ENCODE measurements around the gene TFR2. TPM values are rescaled to one million over a fixed set of nuclear protein-coding genes. Genes with fewer than 3 reads are reported as not detected.

Gene TFR2
- total RNA-seq, 4 donors from 2014 or later: 0.38 to 1.1 (median 0.84) TPM

DNA sequence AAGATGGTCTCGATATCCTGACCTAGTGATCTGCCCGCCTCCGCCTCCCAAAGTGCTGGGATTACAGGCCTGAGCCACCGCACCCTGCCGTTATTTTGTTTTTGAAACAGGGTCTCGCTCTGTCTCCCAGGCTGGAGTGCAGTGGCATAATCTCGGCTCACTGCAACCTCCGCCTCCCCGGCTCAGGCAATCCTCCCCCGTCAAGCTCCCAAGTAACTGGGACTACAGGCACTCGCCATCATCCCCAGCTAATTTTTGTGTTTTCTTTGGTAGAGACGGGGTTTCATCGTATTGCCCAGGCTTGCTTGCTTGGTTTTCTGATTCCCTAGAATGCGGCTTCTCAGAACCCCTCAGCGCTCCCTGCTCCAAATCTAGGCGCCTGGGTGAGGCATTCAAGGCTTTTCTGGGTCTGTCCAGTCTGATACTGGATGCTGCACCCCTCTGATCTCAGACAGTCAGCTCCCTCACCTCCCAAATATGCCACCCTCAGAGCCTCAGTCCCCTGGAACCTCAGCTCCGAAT is 1.3 kb downstream of the TFR2 start:
- Histone ChIP-seq H3K4me3 (no peak overlapping the region), H3K27me3 (peaks cover 0 to 34% (median 0%) of the 10 kb centered on the region in 4 donors), H3K27ac (no peak overlapping the region), H3K4me1 (peaks cover 0 to 13% (median 0%) of the 10 kb centered on the region in 3 donors), H3K36me3 (no peaks in the 10 kb centered on the region), H3K9me3 (no peaks in the 10 kb centered on the region)
- intact Hi-C loops (cut with DNase I): no loop called here
- WGBS, 2 donors: 76 to 85% methylated on average over 14 to 16 of the region's 17 CpGs
- TF ChIP-seq POLR2A (IDR thresholded peaks at IDR 0.05): no peak
- TF ChIP-seq, protein P1, sequence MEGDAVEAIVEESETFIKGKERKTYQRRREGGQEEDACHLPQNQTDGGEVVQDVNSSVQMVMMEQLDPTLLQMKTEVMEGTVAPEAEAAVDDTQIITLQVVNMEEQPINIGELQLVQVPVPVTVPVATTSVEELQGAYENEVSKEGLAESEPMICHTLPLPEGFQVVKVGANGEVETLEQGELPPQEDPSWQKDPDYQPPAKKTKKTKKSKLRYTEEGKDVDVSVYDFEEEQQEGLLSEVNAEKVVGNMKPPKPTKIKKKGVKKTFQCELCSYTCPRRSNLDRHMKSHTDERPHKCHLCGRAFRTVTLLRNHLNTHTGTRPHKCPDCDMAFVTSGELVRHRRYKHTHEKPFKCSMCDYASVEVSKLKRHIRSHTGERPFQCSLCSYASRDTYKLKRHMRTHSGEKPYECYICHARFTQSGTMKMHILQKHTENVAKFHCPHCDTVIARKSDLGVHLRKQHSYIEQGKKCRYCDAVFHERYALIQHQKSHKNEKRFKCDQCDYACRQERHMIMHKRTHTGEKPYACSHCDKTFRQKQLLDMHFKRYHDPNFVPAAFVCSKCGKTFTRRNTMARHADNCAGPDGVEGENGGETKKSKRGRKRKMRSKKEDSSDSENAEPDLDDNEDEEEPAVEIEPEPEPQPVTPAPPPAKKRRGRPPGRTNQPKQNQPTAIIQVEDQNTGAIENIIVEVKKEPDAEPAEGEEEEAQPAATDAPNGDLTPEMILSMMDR (IDR thresholded peaks at IDR 0.05): no peak
- no peak for DNase-seq

DNA sequence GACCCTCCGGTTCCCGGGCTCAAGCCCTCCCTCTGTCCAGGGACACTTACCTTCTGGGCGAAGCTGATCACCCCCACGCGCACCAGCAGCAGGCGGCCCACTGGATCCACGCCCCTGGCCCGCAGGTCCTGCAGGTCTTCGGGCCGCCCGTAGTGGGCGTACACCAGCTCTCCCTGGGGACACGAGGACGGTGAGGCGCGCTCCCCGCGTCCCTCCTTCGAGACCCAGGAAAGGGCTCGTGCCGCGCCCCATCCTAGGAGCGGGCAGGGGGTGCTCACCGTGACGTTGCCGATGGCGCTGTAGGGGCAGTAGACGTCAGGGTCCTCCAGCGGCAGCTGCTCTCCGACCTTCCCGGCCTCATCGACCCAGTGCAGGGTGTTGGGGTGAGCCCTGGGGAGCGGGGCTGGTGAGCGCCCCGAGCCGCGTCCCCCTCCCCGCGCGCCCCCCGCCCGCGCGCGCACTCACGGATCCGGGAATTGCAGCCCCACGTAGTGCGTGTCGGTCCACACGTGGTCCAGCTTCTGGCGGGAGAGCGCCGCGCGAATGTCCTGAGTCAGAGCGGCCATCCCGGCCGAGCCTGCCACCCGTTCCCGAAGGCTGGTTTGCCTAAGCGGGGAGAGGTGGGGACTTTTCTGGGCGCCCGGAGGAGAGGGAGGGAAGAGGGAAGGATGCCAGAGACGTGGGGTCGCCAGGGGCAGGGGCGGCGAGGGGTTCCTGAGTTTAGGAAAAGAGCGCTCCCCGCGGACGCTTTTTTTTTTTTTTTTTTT is 8.2 kb downstream of the TFR2 start:
- H3K36me3 ChIP-seq: no peaks in the 10 kb centered on the region
- WGBS, 2 donors: 0 to 3% methylated on average over 9 to 11 of the region's 72 CpGs
- TF ChIP-seq POLR2A (IDR thresholded peaks at IDR 0.05): no peak
- TF ChIP-seq, protein P1 (IDR thresholded peaks at IDR 0.05): peak in 5 of 6 experiments; percentile 39 to 55 (median 50)
- DNase-seq: no peak
- peak overlapping the region; percentile 40 to 75 (median 53) for H3K4me3 ChIP-seq
- peak overlapping the region in 3 of 4 donors; percentile 1 to 34 (median 26) for H3K27ac ChIP-seq
- peaks cover 6 to 15% (median 9%) of the 10 kb centered on the region in 3 donors for H3K4me1 ChIP-seq
- peaks cover 0 to 20% (median 0%) of the 10 kb centered on the region in 4 donors for H3K27me3 ChIP-seq
- intact Hi-C loops (cut with DNase I): no loop called here
- no peaks in the 10 kb centered on the region for H3K9me3 ChIP-seq

DNA sequence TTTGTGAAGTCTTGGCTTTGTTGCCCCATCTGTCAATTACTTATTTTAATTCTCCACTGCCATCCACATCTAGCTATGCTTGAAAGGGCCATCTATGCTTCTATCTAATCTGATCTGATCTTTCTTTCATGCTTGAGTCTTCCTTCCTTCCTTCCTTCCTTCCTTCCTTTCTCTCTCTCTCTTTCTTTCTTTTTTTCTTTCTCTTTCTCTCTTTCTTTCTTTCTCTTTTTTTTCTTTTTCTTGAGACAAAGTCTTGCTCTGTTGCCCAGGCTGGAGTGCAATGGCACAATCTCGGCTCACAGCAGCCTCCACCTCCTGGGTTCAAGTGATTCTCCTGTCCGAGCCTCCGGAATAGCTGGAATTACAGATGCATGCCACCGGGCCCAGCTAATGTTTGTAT is 11.3 kb downstream of the TFR2 start:
- peaks cover 10 to 30% (median 13%) of the 10 kb centered on the region in 3 donors for H3K4me1 ChIP-seq
- intact Hi-C loops (cut with DNase I): no loop called here
- H3K4me3 ChIP-seq: no peak overlapping the region
- H3K27me3 ChIP-seq: peaks cover 0 to 20% (median 0%) of the 10 kb centered on the region in 4 donors
- TF ChIP-seq, protein P1 (IDR thresholded peaks at IDR 0.05): no peak
- TF ChIP-seq POLR2A (IDR thresholded peaks at IDR 0.05): no peak
- DNase-seq: no peak
- WGBS, 2 donors: 88% methylated on average over 4 of the region's 4 CpGs; no CpG with 5 or more reads in 1 of the 2 donors
- no peaks in the 10 kb centered on the region for H3K36me3 ChIP-seq
- H3K9me3 ChIP-seq: no peaks in the 10 kb centered on the region
- no peak overlapping the region for H3K27ac ChIP-seq

DNA sequence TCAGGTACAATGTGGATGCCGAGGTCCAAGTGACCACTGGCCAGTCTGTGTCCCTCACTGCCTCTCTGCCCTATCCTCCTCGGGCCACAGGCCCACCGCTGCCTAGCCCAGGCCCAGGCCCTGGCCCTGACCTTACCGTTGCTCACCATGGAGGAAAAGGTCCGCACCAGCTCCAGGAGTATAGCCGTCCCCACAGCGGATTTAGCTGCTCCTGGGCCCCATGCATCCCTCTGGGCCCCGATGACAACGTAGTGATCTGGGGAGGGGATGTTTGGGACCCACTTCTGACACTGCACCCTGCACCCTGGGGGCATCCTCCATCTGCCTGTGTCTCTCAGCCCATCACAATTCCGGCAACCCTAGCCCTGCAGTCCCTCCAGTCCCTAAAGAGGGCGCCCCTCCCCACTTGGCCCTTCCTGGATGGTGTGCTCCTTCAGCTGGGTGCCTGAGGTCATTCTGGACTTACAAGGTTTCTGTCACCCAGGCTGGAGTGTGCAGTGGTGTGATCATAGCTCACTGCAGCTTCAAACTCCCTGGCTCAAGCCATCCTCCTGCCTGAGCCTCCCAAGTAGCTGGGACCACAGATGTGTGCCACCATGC is 12.1 kb downstream of the TFR2 start:
- Histone ChIP-seq H3K4me3 (no peak overlapping the region), H3K27ac (no peak overlapping the region), H3K4me1 (peaks cover 10 to 32% (median 13%) of the 10 kb centered on the region in 3 donors), H3K36me3 (no peaks in the 10 kb centered on the region), H3K9me3 (no peaks in the 10 kb centered on the region), H3K27me3 (peaks cover 0 to 12% (median 0%) of the 10 kb centered on the region in 4 donors)
- intact Hi-C loops (cut with DNase I): no loop called here
- WGBS, 2 donors: 79 to 88% methylated on average over 3 to 8 of the region's 11 CpGs
- DNase-seq: no peak
- TF ChIP-seq, protein P1 (IDR thresholded peaks at IDR 0.05): peak in 2 of 6 experiments; percentile 12 to 34
- TF ChIP-seq POLR2A (IDR thresholded peaks at IDR 0.05): no peak

DNA sequence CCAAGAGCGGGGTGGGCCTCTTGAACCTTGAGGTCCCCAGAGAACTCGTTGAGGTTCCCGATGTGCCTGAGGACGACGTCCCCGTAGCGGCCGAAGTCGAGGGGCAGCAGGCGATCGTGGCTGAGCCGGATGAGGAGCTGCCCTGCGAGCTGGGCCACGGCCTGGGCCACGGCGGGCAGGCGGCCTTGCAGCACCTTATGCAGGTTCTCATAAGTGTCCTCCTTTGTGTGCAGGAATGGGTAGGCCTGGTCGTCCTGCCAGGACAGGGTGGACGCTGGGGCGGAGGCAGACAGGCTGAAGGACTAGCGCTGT is 14.2 kb downstream of the TFR2 start:
- WGBS, 2 donors: 100% methylated on average over 1 of the region's 21 CpGs; no CpG with 5 or more reads in 1 of the 2 donors
- no peak for TF ChIP-seq POLR2A (IDR thresholded peaks at IDR 0.05)
- TF ChIP-seq, protein P1 (IDR thresholded peaks at IDR 0.05): no peak
- H3K36me3 ChIP-seq: no peaks in the 10 kb centered on the region
- intact Hi-C loops (cut with DNase I): no loop called here
- peak overlapping the region in 1 of 4 donors; percentile 49 for H3K27ac ChIP-seq
- no peak for DNase-seq
- H3K27me3 ChIP-seq: no peaks in the 10 kb centered on the region
- H3K9me3 ChIP-seq: no peaks in the 10 kb centered on the region
- peaks cover 4 to 20% (median 4%) of the 10 kb centered on the region in 3 donors for H3K4me1 ChIP-seq
- peak overlapping the region in 1 of 4 donors; percentile 63 for H3K4me3 ChIP-seq

Measured in esophagus squamous epithelium (tissue), 5 donors.